ENCODE measurements around the gene FCER1G. TPM values are rescaled to one million over a fixed set of nuclear protein-coding genes. Genes with fewer than 3 reads are reported as not detected.

The FCER1G gene
- total and polyA plus RNA-seq, 2 of the 8 experiments (the other 6 are each of a cell fraction or from before 2014, with no cell fraction given): 1.6 TPM; not detected in 1

DNA sequence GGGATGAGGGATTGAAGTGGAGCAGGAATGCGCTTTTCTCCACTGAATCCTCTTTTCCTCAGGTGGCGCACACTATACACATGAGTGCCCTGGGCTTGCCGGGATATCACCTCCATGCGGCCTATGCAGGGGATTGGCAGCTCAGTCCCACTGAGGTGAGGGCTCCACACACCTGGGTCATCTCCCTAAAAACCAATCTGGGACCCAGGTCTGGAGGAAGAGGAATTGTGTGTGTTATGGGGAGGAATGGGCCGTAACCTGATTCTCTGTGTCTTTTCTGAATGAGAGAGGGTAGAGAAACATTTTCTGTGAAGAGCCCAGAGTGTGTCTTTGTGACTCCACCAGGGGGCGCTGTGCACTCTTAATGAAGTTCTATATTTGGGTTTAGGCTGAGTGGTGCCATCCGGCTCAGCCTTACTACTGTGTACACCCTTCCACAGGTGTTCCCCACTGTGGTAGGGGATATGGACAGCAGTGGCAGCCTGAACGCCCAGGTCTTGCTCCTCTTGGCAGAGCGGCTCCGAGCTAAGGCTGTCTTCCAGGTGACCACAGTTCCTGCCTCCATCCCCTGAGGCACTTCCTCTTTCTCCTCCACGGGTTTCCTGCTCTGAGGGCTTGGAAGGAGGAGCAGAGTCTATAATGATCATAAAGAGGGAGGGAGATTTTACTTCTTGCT is 12.2 kb downstream of the FCER1G start (continued):
- TF ChIP-seq PHF8 (conservative IDR thresholded peaks at IDR 0.05; ENCODE audit: low read depth, low read length) (no peak), HDAC2 (IDR thresholded peaks at IDR 0.05; ENCODE audit: borderline replicate concordance in 1 of 2, low read depth in 2 of 2, low read length in 2 of 2) (no peak), MAFK (IDR thresholded peaks at IDR 0.05; ENCODE audit: low read depth, low read length) (no peak), CHD2 (IDR thresholded peaks at IDR 0.05; ENCODE audit: low read length) (no peak), BCL11A (IDR thresholded peaks at IDR 0.05; ENCODE audit: low read depth in 2 of 2, low read length in 2 of 2) (no peak), SP2 (IDR thresholded peaks at IDR 0.05; ENCODE audit: low read length) (no peak)
- TF ChIP-seq, protein P1, sequence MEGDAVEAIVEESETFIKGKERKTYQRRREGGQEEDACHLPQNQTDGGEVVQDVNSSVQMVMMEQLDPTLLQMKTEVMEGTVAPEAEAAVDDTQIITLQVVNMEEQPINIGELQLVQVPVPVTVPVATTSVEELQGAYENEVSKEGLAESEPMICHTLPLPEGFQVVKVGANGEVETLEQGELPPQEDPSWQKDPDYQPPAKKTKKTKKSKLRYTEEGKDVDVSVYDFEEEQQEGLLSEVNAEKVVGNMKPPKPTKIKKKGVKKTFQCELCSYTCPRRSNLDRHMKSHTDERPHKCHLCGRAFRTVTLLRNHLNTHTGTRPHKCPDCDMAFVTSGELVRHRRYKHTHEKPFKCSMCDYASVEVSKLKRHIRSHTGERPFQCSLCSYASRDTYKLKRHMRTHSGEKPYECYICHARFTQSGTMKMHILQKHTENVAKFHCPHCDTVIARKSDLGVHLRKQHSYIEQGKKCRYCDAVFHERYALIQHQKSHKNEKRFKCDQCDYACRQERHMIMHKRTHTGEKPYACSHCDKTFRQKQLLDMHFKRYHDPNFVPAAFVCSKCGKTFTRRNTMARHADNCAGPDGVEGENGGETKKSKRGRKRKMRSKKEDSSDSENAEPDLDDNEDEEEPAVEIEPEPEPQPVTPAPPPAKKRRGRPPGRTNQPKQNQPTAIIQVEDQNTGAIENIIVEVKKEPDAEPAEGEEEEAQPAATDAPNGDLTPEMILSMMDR (IDR thresholded peaks at IDR 0.05; ENCODE audit: control extremely low read depth in 1 of 3, insufficient read depth in 1 of 3, low read depth in 1 of 3, low read length in 3 of 3): peak; percentile 27 to 78 (median 75)
